NT2/D1 (cell line): Measurements from ENCODE around the gene EFR3B.

Experiments used
- DNase-seq: peaks from one replicate; pipeline ENCODE4 v3.0.0-alpha.2; 2011; ENCODE audit warnings: low read depth, low spot score
- H3K27me3 ChIP-seq: 2 replicates; pipeline ENCODE4 v1.6.0; 2011; ENCODE audit warnings: mild to moderate bottlenecking; ENCODE audit not compliant: insufficient read length, insufficient read depth
- H3K36me3 ChIP-seq: 2 replicates; pipeline ENCODE4 v1.6.1; 2011; ENCODE audit warnings: mild to moderate bottlenecking, low read length, mixed read lengths; ENCODE audit not compliant: insufficient read depth, insufficient read length
- H3K4me1 ChIP-seq: 2 replicates; pipeline ENCODE4 v1.5.1; 2011; ENCODE audit not compliant: insufficient read depth, insufficient read length
- H3K4me3 ChIP-seq: 2 replicates; pipeline ENCODE4 v1.5.1; 2011; ENCODE audit warnings: low read depth; ENCODE audit not compliant: insufficient read length
- H3K9ac ChIP-seq: 2 replicates; pipeline ENCODE4 v1.6.0; 2011; ENCODE audit warnings: low read depth; ENCODE audit not compliant: insufficient read length
- H3K9me3 ChIP-seq: 2 replicates; pipeline ENCODE4 v1.5.1; 2011; ENCODE audit warnings: mild to moderate bottlenecking, low read length; ENCODE audit not compliant: insufficient read depth
- SUZ12 ChIP-seq: IDR thresholded peaks from 2 replicates; pipeline ENCODE4 v1.6.1; 2011; ENCODE audit not compliant: insufficient read length, insufficient read depth; ENCODE audit errors: extremely low read depth
- YY1 ChIP-seq: IDR thresholded peaks from 2 replicates; pipeline ENCODE4 v1.6.1; 2011; ENCODE audit not compliant: insufficient read length, insufficient read depth
- ZNF274 ChIP-seq: IDR thresholded peaks from 2 replicates; pipeline ENCODE4 v1.6.1; 2011; ENCODE audit warnings: mild to moderate bottlenecking, low read depth, low read length

Gene EFR3B

GRCh38 chr2:25109822-25110221 lies 67.9 kb downstream of the EFR3B start:
- DNase-seq: no peak
- Histone ChIP-seq H3K4me1 (no peaks in the 10 kb centered on the region), H3K27me3 (no peaks in the 10 kb centered on the region), H3K36me3 (no peaks in the 10 kb centered on the region), H3K9ac (no peak overlapping the region), H3K9me3 (no peaks in the 10 kb centered on the region), H3K4me3 (no peak overlapping the region)
- no peak for TF ChIP-seq SUZ12
- no peak for TF ChIP-seq ZNF274

- H3K9ac ChIP-seq: no peak overlapping the region
- H3K36me3 ChIP-seq: no peaks in the 10 kb centered on the region
- no peak for DNase-seq
- H3K4me1 ChIP-seq: peaks cover 3% of the 10 kb centered on the region
- H3K9me3 ChIP-seq: no peaks in the 10 kb centered on the region
- no peak overlapping the region for H3K4me3 ChIP-seq
- no peaks in the 10 kb centered on the region for H3K27me3 ChIP-seq
- TF ChIP-seq SUZ12: no peak
- no peak for TF ChIP-seq ZNF274
- no peak for TF ChIP-seq YY1
Measured at GRCh38 chr2:25112113-25112512, 70.2 kb downstream of the EFR3B start.

GRCh38 chr2:25115249-25115883 lies 73.5 kb downstream of the EFR3B start:
- Histone ChIP-seq H3K27me3 (no peaks in the 10 kb centered on the region), H3K36me3 (no peaks in the 10 kb centered on the region), H3K9me3 (no peaks in the 10 kb centered on the region), H3K9ac (no peak overlapping the region), H3K4me3 (no peak overlapping the region), H3K4me1 (peaks cover 3% of the 10 kb centered on the region)
- DNase-seq: no peak
- no peak for TF ChIP-seq ZNF274
- TF ChIP-seq SUZ12: no peak

GRCh38 chr2:25115902-25116301 lies 74.0 kb downstream of the EFR3B start:
- DNase-seq: no peak
- Histone ChIP-seq H3K9me3 (no peaks in the 10 kb centered on the region), H3K4me1 (peaks cover 3% of the 10 kb centered on the region), H3K27me3 (no peaks in the 10 kb centered on the region), H3K36me3 (no peaks in the 10 kb centered on the region), H3K9ac (no peak overlapping the region), H3K4me3 (no peak overlapping the region)
- no peak for TF ChIP-seq YY1
- TF ChIP-seq ZNF274: no peak
- TF ChIP-seq SUZ12: no peak

- H3K4me3 ChIP-seq: no peak overlapping the region
- no peak for DNase-seq
- H3K9me3 ChIP-seq: no peaks in the 10 kb centered on the region
- H3K27me3 ChIP-seq: no peaks in the 10 kb centered on the region
- H3K4me1 ChIP-seq: peaks cover 3% of the 10 kb centered on the region
- H3K36me3 ChIP-seq: no peaks in the 10 kb centered on the region
- H3K9ac ChIP-seq: no peak overlapping the region
- TF ChIP-seq SUZ12: no peak
- TF ChIP-seq ZNF274: no peak
- TF ChIP-seq YY1: no peak
Measured at GRCh38 chr2:25116956-25117355, 75.1 kb downstream of the EFR3B start.

DNA sequence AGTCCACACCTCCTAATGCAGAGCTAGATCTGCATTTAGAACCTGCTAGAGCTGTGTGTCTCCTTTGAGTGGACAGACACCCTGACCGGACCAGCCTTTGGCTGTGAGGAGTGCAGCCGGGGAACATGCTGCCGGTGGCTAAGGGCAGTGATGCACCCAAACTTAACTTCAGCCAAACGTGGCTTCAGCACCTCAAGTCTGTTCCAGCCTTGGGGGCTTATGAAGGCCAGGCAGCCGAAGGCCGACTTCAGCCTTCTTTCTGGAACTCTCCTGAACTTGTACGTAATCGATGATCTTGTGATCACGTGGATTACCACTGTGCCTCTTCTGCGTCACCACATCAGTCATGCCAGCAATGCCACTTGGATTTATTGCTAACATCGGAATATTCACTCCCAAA lies 77.4 kb downstream of the EFR3B start:
- H3K9me3 ChIP-seq: no peaks in the 10 kb centered on the region
- peaks cover 3% of the 10 kb centered on the region for H3K4me1 ChIP-seq
- no peak for DNase-seq
- no peak for TF ChIP-seq SUZ12
- TF ChIP-seq YY1: no peak
- TF ChIP-seq ZNF274: no peak
- no peak overlapping the region for H3K4me3 ChIP-seq
- H3K36me3 ChIP-seq: peaks cover 2% of the 10 kb centered on the region
- H3K27me3 ChIP-seq: no peaks in the 10 kb centered on the region
- no peak overlapping the region for H3K9ac ChIP-seq

DNA sequence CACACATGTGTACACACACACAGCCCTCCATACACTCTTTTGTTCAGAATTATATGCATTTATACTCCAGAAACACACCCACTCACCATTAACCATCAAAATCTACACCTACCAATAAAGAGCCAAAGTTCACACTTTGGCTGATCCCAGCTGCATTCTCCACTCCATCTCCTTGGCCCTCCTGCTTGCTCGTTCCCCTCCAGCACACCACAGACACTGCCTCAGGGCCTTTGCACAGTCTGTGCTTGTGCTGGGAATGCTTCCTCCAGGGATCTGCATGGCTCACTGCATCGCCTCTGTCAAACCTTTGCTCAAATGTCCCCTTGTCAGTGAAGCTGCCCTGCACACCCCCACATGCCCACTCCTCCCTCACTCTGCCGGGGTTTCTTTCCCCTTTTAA lies 80.5 kb downstream of the EFR3B start:
- DNase-seq: no peak
- Histone ChIP-seq H3K4me3 (no peak overlapping the region), H3K9ac (no peak overlapping the region), H3K27me3 (no peaks in the 10 kb centered on the region), H3K36me3 (peaks cover 2% of the 10 kb centered on the region), H3K9me3 (no peaks in the 10 kb centered on the region), H3K4me1 (no peaks in the 10 kb centered on the region)
- no peak for TF ChIP-seq YY1
- TF ChIP-seq ZNF274: no peak
- no peak for TF ChIP-seq SUZ12
